GM12878 (cell line): ENCODE data around the gene FAM124B.

Experiments used
- CBX3 ChIP-seq: fragments of 200-600 bp; sonication (generic); IDR thresholded peaks from 2 replicates; pipeline ENCODE4 v1.6.1; 2016; ENCODE audit warnings: low read depth, borderline replicate concordance
- CTCF ChIP-seq, 3 experiments: IDR thresholded peaks in 2 of 3; conservative IDR thresholded peaks in 1 of 3; 2 replicates each; pipeline ENCODE4 v1.5.1; 2011; ENCODE audit warnings: low read depth in 3 of 3, low read length in 3 of 3, mild to moderate bottlenecking in 3 of 3, control low read depth in 2 of 3, moderate library complexity in 2 of 3, inconsistent platforms in 1 of 3, mixed read lengths in 1 of 3; ENCODE audit not compliant: control insufficient read depth in 2 of 3, insufficient read depth in 1 of 3; ENCODE audit errors: extremely low read depth in 1 of 3
- DPF2 ChIP-seq: fragments of 450-650 bp; IDR thresholded peaks from 2 replicates; pipeline ENCODE4 v1.6.1; 2017; ENCODE audit warnings: mild to moderate bottlenecking
- EGR1 ChIP-seq, 2 experiments: IDR thresholded peaks; 1 replicate in 1 of 2; 2 replicates in 1 of 2; pipeline ENCODE4 v1.6.1; 2011 to 2012; ENCODE audit warnings: low read depth in 2 of 2, low read length in 2 of 2, borderline replicate concordance in 1 of 2, mild to moderate bottlenecking in 1 of 2, moderate library complexity in 1 of 2
- EP300 ChIP-seq, 2 experiments: fragments of 150-350 bp in 1 of 2; IDR thresholded peaks; 2 replicates each; pipeline ENCODE4 v1.6.1; 2011 to 2012; ENCODE audit warnings: low read depth in 2 of 2, low read length in 2 of 2, borderline replicate concordance in 1 of 2, improper control_type of control experiment in 1 of 2, inconsistent platforms in 1 of 2; ENCODE audit not compliant: control insufficient read depth in 1 of 2
- ETV6 ChIP-seq, 2 experiments: fragments of 450-650 bp in 1 of 2; IDR thresholded peaks in 1 of 2; conservative IDR thresholded peaks in 1 of 2; 2 replicates each; pipeline ENCODE4 v1.6.1; 2014; ENCODE audit warnings: antibody characterized with exemption in 1 of 2, borderline replicate concordance in 1 of 2, low read depth in 1 of 2, mild to moderate bottlenecking in 1 of 2, moderate library complexity in 1 of 2
- IKZF1 ChIP-seq: fragments of 450-650 bp; conservative IDR thresholded peaks from 2 replicates; pipeline ENCODE4 v1.6.1; 2017; ENCODE audit warnings: antibody characterized with exemption, mild to moderate bottlenecking
- NFIC ChIP-seq: IDR thresholded peaks from 2 replicates; pipeline ENCODE4 v1.6.1; 2012; ENCODE audit warnings: low read depth, mild to moderate bottlenecking, inconsistent platforms, low read length, moderate library complexity
- NFYA ChIP-seq: IDR thresholded peaks from 2 replicates; pipeline ENCODE4 v1.6.1; 2011; ENCODE audit warnings: low read depth, mild to moderate bottlenecking, low read length, improper control_type of control experiment, borderline replicate concordance
- PKNOX1 ChIP-seq: fragments of 450-650 bp; IDR thresholded peaks from 2 replicates; pipeline ENCODE4 v1.6.1; 2016; ENCODE audit warnings: mild to moderate bottlenecking
- POLR2A ChIP-seq: IDR thresholded peaks from 2 replicates; pipeline ENCODE4 v1.6.1; 2011; ENCODE audit warnings: low read depth, mild to moderate bottlenecking, low read length
- ZBTB40 ChIP-seq: fragments of 450-650 bp; IDR thresholded peaks from 2 replicates; pipeline ENCODE4 v1.6.1; 2016; ENCODE audit warnings: mild to moderate bottlenecking, moderate library complexity, borderline replicate concordance
- ZNF592 ChIP-seq: fragments of 450-650 bp; IDR thresholded peaks from 2 replicates; pipeline ENCODE4 v1.6.1; 2017; ENCODE audit warnings: mild to moderate bottlenecking, moderate library complexity

- no peak for TF ChIP-seq CTCF (IDR thresholded peaks at IDR 0.05 in 2 of 3, conservative IDR thresholded peaks at IDR 0.05 in 1 of 3; ENCODE audit: control insufficient read depth in 2 of 3, extremely low read depth in 1 of 3, insufficient read depth in 1 of 3, low read depth in 3 of 3, low read length in 3 of 3)
- TF ChIP-seq IKZF1: no peak
- no peak for TF ChIP-seq EGR1 (IDR thresholded peaks at IDR 0.05; ENCODE audit: borderline replicate concordance in 1 of 2, low read depth in 2 of 2, low read length in 2 of 2)
- TF ChIP-seq CBX3: no peak
- no peak for TF ChIP-seq EP300 (IDR thresholded peaks at IDR 0.05; ENCODE audit: borderline replicate concordance in 1 of 2, control insufficient read depth in 1 of 2, low read depth in 2 of 2, low read length in 2 of 2)
- TF ChIP-seq PKNOX1: no peak
- no peak for TF ChIP-seq POLR2A
- TF ChIP-seq ETV6 (conservative IDR thresholded peaks at IDR 0.05 in 1 of 2, IDR thresholded peaks at IDR 0.05 in 1 of 2; ENCODE audit: borderline replicate concordance in 1 of 2, low read depth in 1 of 2): no peak
- TF ChIP-seq NFIC: no peak
- TF ChIP-seq NFYA: no peak
- TF ChIP-seq ZNF592: no peak
- TF ChIP-seq DPF2: no peak
- no peak for TF ChIP-seq ZBTB40
These were observed 39.1 kb upstream of the FAM124B start for GRCh38 chr2:224440988-224441387.
